ENCODE results near the gene ZSCAN12. TPM values are rescaled to one million over a fixed set of nuclear protein-coding genes. Genes with fewer than 3 reads are reported as not detected.

Gene ZSCAN12
- total and polyA plus RNA-seq, 2 donors = 4.7 to 14.4 TPM

DNA sequence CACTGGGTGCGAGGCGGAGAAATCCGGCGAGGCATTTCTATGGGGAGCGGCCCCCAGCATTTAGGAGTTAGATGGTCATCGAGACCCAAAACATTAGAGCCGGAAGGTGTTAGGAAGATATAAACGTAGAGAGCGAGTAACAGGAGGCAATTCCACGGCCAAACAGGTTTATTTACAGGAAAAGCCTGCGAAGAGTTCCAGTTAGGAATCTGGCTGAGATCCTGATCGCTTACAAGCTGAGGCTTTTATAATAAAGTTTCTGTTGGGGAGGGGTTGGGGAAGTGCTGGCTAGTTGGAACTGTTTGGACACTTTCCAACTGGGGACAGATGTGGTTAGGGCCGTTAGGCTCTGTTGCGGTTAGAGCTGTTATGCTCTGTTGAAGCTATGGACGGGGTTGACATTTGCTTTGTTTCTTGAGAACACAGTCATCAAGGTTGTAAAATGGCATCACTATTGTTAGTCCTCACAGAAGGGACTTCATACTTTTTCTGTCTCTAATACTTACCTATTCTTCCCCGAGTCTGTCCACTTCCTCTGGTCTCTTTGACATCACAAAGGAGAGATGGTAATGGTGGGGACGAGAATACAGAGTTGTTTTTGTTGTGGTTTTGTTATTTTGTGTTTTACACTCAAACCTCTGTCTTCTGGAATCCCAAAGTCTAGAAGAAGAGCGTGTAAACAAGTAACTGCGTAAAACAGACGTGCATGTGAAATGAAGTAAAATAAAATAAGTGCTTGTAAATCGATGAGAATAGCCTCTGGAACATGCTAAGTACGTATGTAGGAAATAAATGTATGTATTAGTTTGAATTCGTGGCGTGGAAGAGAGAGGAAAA lies 63.0 kb downstream of the ZSCAN12 start:
- H3K27ac ChIP-seq (ENCODE audit: low read depth) = peak overlapping the region; percentile 91
- H3K4me1 ChIP-seq (ENCODE audit: insufficient read depth) = no peaks in the 10 kb centered on the region
- DNase-seq (ENCODE audit: extremely low spot score) = peak; percentile 74
- peak overlapping the region; percentile 64 for H3K4me3 ChIP-seq (ENCODE audit: low read depth, low read length)
- H3K36me3 ChIP-seq (ENCODE audit: insufficient read depth) = no peaks in the 10 kb centered on the region
- 5% methylated on average over 24 of the region's 24 CpGs for WGBS

DNA sequence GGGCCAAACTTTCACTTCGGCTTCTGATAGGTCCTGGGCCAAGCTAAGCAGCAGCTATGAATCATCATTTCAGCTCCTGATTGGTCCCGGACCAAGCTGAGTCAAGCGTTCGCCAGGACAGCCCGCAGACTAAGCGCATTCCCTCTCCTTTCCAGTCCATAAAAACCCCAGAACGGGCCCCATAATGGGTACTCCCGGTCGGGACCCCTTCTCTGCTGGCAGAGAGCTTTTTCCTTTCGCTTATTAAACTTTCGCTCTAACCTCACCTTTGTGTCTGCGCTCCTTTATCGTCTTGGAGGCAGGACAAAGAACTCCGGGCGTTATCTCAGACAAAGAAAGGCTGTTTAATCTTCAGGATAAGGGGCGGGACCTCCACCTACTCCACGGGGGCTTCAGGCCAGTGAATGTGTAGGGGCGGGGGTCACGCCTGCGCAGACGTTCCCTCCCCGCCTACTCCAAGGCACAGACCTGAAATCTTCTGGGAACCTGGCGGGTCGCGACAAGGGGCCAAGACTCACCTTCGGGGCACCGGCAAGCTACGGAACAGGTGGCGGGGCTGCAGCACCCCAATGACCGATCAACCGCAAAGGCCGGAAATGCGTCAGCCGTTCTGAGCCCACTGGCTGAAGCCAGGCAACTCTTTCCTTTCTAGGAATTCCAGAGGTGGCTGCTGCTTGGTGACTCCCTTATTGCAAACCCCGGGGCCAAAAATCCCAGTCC lies 63.8 kb downstream of the ZSCAN12 start, which contains the start of gene ZSCAN31:
TSS of gene ZSCAN31 (minus strand) at position 585 of the 720 bp plus-strand sequence. CDS start 6,465 bp downstream, outside the sequence.
- DNase-seq (ENCODE audit: extremely low spot score) = peak; percentile 98
- Histone ChIP-seq H3K4me3 (ENCODE audit: low read depth, low read length) (peak within 1 kb of the TSS; percentile 64), H3K27ac (ENCODE audit: low read depth) (peak within 1 kb of the TSS; percentile 91), H3K4me1 (ENCODE audit: insufficient read depth) (no peaks in the 10 kb centered on the region), H3K36me3 (ENCODE audit: insufficient read depth) (no peaks in the 10 kb centered on the region)
- WGBS = under 1% methylated on average over 35 of the region's 35 CpGs

DNA sequence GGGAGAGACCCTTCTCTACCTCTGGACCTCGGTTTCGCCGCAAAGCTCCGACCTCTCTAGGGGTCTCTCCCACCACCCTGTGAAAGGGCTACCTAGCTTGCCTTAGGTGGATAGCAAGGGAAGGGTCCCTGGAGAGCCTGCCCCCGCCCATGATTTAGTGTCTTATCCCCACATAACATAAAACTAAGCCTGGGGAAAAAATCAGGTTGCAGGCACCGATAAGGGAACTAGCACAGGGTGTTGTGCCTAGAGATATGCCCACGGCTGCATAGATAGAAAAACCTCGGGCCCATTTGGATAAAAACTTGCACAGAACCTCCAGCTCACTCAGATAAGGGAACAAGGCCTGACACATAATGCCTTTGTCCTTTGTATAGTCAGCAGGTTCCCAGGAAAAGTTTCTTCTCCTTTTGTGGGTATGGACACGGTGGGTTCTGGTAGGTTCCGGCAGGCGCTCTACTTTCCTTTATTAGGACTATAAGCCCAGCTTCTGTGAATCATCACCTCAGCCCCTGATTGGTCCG lies 64.4 kb downstream of the ZSCAN12 start:
- H3K27ac ChIP-seq (ENCODE audit: low read depth) = peak overlapping the region; percentile 48
- WGBS = 31% methylated on average over 12 of the region's 12 CpGs
- no peaks in the 10 kb centered on the region for H3K4me1 ChIP-seq (ENCODE audit: insufficient read depth)
- DNase-seq (ENCODE audit: extremely low spot score) = no peak
- no peaks in the 10 kb centered on the region for H3K36me3 ChIP-seq (ENCODE audit: insufficient read depth)
- peak overlapping the region; percentile 64 for H3K4me3 ChIP-seq (ENCODE audit: low read depth, low read length)

DNA sequence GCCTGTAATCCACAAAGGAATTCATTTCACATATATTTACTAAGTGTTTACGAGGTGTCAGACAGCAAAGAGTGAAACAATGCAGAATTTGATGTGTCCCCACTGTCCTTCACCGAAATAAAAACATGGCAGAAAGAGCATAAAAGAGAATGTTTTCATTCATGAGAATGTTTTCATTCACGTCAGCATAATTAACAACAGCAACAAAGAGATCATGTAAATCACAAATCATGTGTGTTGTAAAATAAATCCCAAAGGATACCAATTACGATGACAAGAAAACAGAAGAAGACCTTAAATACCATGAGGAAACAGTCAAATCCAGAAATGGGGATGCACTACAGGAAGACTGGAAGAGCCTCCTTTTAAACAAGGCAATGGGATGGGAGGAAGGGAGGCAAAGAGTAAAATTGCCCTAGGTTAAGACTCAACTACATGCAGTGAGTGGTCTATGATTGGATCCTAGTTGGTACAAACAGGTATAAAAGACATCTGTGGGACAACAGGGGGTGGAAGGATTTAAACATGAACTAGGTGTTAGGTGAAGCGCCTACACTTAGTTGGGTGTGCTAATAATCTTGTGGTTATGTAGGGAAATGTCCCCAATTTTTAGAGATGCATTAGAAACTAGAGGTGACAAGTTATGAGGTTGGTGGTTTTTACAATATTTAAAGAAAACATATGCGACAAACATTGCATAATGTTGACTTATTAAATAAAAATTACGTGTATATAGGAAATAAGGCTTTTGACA lies 65.1 kb downstream of the ZSCAN12 start:
- no peak for DNase-seq (ENCODE audit: extremely low spot score)
- Histone ChIP-seq H3K36me3 (ENCODE audit: insufficient read depth) (no peaks in the 10 kb centered on the region), H3K4me3 (ENCODE audit: low read depth, low read length) (no peak overlapping the region), H3K4me1 (ENCODE audit: insufficient read depth) (no peaks in the 10 kb centered on the region), H3K27ac (ENCODE audit: low read depth) (no peak overlapping the region)
- WGBS = 77% methylated on average over 7 of the region's 7 CpGs

DNA sequence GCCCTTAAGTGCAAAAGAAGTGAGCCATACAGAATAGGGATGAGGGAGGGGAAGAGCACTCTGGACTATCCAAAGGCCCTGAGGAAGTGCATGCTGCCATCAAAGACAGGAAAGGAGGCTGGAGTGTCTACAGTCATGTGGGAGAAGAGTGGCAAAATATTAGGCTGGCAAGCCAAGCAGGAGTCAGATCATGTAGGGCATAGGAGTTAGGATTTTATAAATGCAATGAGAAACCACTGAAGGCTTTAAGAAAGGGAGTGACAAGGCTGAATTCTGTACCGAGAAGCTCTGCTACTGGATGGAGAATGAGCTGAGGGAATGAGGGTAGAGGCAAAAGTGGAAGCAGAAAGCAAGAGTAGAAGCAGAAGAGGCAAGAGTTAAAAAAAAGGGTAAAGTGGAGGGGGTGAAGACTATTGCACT lies 65.9 kb downstream of the ZSCAN12 start:
- Histone ChIP-seq H3K4me3 (ENCODE audit: low read depth, low read length) (no peak overlapping the region), H3K27ac (ENCODE audit: low read depth) (no peak overlapping the region), H3K36me3 (ENCODE audit: insufficient read depth) (no peaks in the 10 kb centered on the region), H3K4me1 (ENCODE audit: insufficient read depth) (no peaks in the 10 kb centered on the region)
- no peak for DNase-seq (ENCODE audit: extremely low spot score)
- 75% methylated on average over 1 of the region's 1 CpG for WGBS

DNA sequence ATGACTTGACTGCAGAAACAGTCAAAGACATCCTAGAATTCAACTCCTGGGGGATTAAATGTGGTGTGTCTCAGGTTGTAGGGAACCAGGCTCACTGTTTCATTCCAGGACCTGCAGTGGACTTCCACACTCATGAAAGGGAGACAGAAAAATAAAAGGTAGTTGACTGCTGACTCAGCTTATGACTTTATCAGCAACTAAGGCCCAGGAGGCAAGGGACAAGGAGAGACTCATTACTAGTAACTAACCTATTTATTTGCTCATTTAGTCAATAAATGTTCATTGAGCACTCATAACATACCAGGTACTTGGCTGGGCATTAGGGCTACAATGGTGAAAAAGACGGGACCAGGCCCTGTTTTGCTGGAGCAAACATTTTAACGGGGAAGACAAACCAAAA lies 66.5 kb downstream of the ZSCAN12 start:
- WGBS = 96% methylated on average over 2 of the region's 2 CpGs

DNA sequence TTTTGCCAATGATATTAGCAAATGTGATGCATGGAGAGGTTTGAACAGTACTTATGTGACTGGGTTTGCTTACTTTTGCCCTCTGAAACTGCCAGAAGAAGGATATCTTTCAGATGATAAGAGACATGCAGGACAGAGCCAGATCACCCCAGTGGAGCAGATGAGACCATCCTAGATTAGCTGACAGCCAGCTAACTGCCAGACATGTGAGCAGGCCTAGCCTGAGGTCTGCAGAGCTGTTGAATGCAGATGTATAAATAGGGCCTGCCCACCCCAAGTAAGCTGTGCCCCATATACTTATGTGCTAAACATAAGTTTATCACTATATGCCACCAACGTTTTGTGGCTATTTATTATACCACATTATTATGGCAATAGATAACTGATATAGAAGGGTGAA lies 69.5 kb downstream of the ZSCAN12 start:
- H3K4me3 ChIP-seq (ENCODE audit: low read depth, low read length) = no peak overlapping the region
- 66% methylated on average over 1 of the region's 1 CpG for WGBS
- H3K27ac ChIP-seq (ENCODE audit: low read depth) = no peak overlapping the region
- no peaks in the 10 kb centered on the region for H3K4me1 ChIP-seq (ENCODE audit: insufficient read depth)
- DNase-seq (ENCODE audit: extremely low spot score) = no peak
- H3K36me3 ChIP-seq (ENCODE audit: insufficient read depth) = peaks cover 8% of the 10 kb centered on the region

More for the DNA sequence above, 66.5 kb downstream of the ZSCAN12 start:
- DNase-seq (ENCODE audit: extremely low spot score) = no peak
- H3K4me1 ChIP-seq (ENCODE audit: insufficient read depth) = no peaks in the 10 kb centered on the region
- no peaks in the 10 kb centered on the region for H3K36me3 ChIP-seq (ENCODE audit: insufficient read depth)
- no peak overlapping the region for H3K4me3 ChIP-seq (ENCODE audit: low read depth, low read length)
- H3K27ac ChIP-seq (ENCODE audit: low read depth) = no peak overlapping the region

Small RNA genes lying within 50 kb of the gene (small RNA-seq; reads per million reads assigned to genes)
- gene RNU2-45P = not detected

Other genes starting within 250 kb of the ZSCAN12 start
- 19.2 TPM for gene ZSCAN9, start 174.5 kb downstream of the ZSCAN12 start, total RNA-seq
- gene ZSCAN9, start 174.5 kb downstream of the ZSCAN12 start, polyA plus RNA-seq = 12.8 TPM
- gene ZKSCAN4, start 147.5 kb downstream of the ZSCAN12 start, total RNA-seq = 7.3 TPM
- 4.0 TPM for gene ZKSCAN4, start 147.5 kb downstream of the ZSCAN12 start, polyA plus RNA-seq
- 0.90 TPM for gene NKAPL, start 140.4 kb downstream of the ZSCAN12 start, total RNA-seq
- gene NKAPL, start 140.4 kb downstream of the ZSCAN12 start, polyA plus RNA-seq = 4.4 TPM
- gene ZSCAN26, start 132.6 kb downstream of the ZSCAN12 start, total RNA-seq = 35.1 TPM
- 15.5 TPM for gene ZSCAN26, start 132.6 kb downstream of the ZSCAN12 start, polyA plus RNA-seq
- 8.7 TPM for gene PGBD1, start 118.2 kb downstream of the ZSCAN12 start, total RNA-seq
- 4.7 TPM for gene PGBD1, start 118.2 kb downstream of the ZSCAN12 start, polyA plus RNA-seq
- gene ZSCAN31, start 63.6 kb downstream of the ZSCAN12 start, total RNA-seq = 21.5 TPM
- gene ZSCAN31, start 63.6 kb downstream of the ZSCAN12 start, polyA plus RNA-seq = 10.1 TPM
- gene ZKSCAN3, start 49.8 kb downstream of the ZSCAN12 start, total RNA-seq = 7.5 TPM
- 3.1 TPM for gene ZKSCAN3, start 49.8 kb downstream of the ZSCAN12 start, polyA plus RNA-seq
- 15.5 TPM for gene ZSCAN23, start 43.7 kb upstream of the ZSCAN12 start, total RNA-seq
- 3.5 TPM for gene ZSCAN23, start 43.7 kb upstream of the ZSCAN12 start, polyA plus RNA-seq
- gene GPX6, start 116.0 kb upstream of the ZSCAN12 start, total RNA-seq = not detected
- not detected for gene GPX6, start 116.0 kb upstream of the ZSCAN12 start, polyA plus RNA-seq
- not detected for gene GPX5, start 126.1 kb upstream of the ZSCAN12 start, total RNA-seq
- not detected for gene GPX5, start 126.1 kb upstream of the ZSCAN12 start, polyA plus RNA-seq

Measured in urinary bladder (tissue), 4 donors.